HG02840 (cell line): Measurements from ENCODE around the gene EFCAB5.
"Not testable (repeated sequence)": the region's sequence is repeated elsewhere in the genome, so short reads cannot be mapped to it uniquely, and the experiment has no call there.

ENCODE experiments used
- ATAC-seq: cut with Tn5 transposase; IDR thresholded peaks from one replicate; pipeline ENCODE4 v1.9.1; 2021; ENCODE audit warnings: mild to moderate bottlenecking, moderate library complexity, moderate number of reproducible peaks; ENCODE audit not compliant: unreplicated experiment, low FRiP score

EFCAB5 gene

GRCh38 chr17:30137158-30137557 is 195.7 kb downstream of the EFCAB5 start:
- no peak for ATAC-seq

DNA sequence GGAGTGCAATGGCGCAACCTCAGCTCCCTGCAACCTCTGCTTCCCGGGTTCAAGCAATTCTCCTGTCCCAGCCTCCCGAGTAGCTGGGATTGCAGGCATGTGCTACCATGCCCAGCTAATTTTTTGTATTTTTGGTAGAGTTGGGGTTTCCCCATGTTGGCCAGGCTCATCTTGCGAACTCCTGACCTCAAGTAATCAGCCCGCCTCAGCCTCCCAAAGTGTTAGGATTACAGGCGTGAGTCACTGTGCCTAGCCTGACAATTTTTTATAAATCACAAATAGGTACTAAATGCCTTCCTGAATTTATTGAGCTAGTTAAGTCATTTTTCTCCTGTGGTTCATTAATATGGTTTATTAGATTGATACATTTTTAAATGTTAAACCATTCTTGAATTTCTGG is 206.4 kb downstream of the EFCAB5 start:
- ATAC-seq, result not testable (repeated sequence)

- no peak for ATAC-seq
These were observed 206.9 kb downstream of the EFCAB5 start for GRCh38 chr17:30148376-30148775.

GRCh38 chr17:30151471-30151870 is 210.0 kb downstream of the EFCAB5 start:
- ATAC-seq, result no peak

- ATAC-seq, result no peak
These were observed 212.0 kb downstream of the EFCAB5 start for GRCh38 chr17:30153463-30153862.

- no peak for ATAC-seq
These were observed 214.0 kb downstream of the EFCAB5 start for GRCh38 chr17:30155389-30155788.
